Smooth muscle cell (in vitro differentiated cells): ENCODE results near the gene AXDND1. TPM values are rescaled to one million over a fixed set of nuclear protein-coding genes. Genes with fewer than 3 reads are reported as not detected.

ENCODE experiments used
- DNase-seq: peaks from one replicate; lab custom pipeline; 2025; ENCODE audit not compliant: unreplicated experiment; lab: John Stamatoyannopoulos, UW
- H2AFZ ChIP-seq: fragments of 200-600 bp; sonication (generic); 2 replicates; pipeline ENCODE4 v1.6.0; 2016; ENCODE audit warnings: antibody characterized with exemption, low read depth, mild to moderate bottlenecking
- H3F3A ChIP-seq: fragments of 200-600 bp; sonication (generic); 2 replicates; pipeline ENCODE4 v1.6.0; 2017; ENCODE audit warnings: antibody characterized with exemption, low read depth
- H3K27ac ChIP-seq: fragments of 200-600 bp; sonication (generic); 2 replicates; pipeline ENCODE4 v1.5.1; 2016; ENCODE audit warnings: low read depth, mild to moderate bottlenecking
- H3K27me3 ChIP-seq: fragments of 200-600 bp; sonication (generic); 2 replicates; pipeline ENCODE4 v1.6.1; 2016; ENCODE audit warnings: low read depth, mild to moderate bottlenecking
- H3K36me3 ChIP-seq: fragments of 200-600 bp; sonication (generic); 2 replicates; pipeline ENCODE4 v1.5.1; 2016; ENCODE audit warnings: low read depth
- H3K4me1 ChIP-seq: fragments of 200-600 bp; sonication (generic); 2 replicates; pipeline ENCODE4 v1.5.1; 2016; ENCODE audit warnings: low read depth
- H3K4me2 ChIP-seq: fragments of 200-600 bp; sonication (generic); 2 replicates; pipeline ENCODE4 v1.6.0; 2016; ENCODE audit warnings: mild to moderate bottlenecking
- H3K4me3 ChIP-seq: fragments of 200-600 bp; sonication (generic); 2 replicates; pipeline ENCODE4 v1.5.1; 2016; ENCODE audit warnings: mild to moderate bottlenecking
- H3K79me2 ChIP-seq: fragments of 200-600 bp; sonication (generic); 2 replicates; pipeline ENCODE4 v1.6.0; 2016; ENCODE audit warnings: low read depth, mild to moderate bottlenecking
- H3K9ac ChIP-seq: fragments of 200-600 bp; sonication (generic); 2 replicates; pipeline ENCODE4 v1.6.0; 2016; ENCODE audit warnings: low read depth
- H3K9me3 ChIP-seq: fragments of 200-600 bp; sonication (generic); replicated peaks from 2 replicates; pipeline ENCODE4 v1.5.1; 2016; ENCODE audit warnings: low read depth
- H4K20me1 ChIP-seq: fragments of 200-600 bp; sonication (generic); 2 replicates; pipeline ENCODE4 v1.6.0; 2016; ENCODE audit warnings: low read depth
- CTCF ChIP-seq: fragments of 200-600 bp; sonication (generic); IDR thresholded peaks from 2 replicates; pipeline ENCODE4 v1.5.1; 2017; ENCODE audit warnings: borderline replicate concordance, mild to moderate bottlenecking, antibody characterized with exemption; ENCODE audit not compliant: insufficient read depth, poor library complexity, severe bottlenecking
- WGBS: methylation state at CpG from one replicate; pipeline ENCODE4 v1.1.7; 2016; ENCODE audit warnings: low lambda C conversion rate; 5-methylcytosine and 5-hydroxymethylcytosine counted together
- polyA plus RNA-seq: library from polyadenylated mRNA; unstranded; fragments of >200 nt; fragmentation: Nextera tagmentation; extraction: Ambion mirVana; gene quantifications from 2 replicates; pipeline ENCODE4 v1.2.1, GENCODE V29; 2016
- total RNA-seq: library from RNA; depleted of rRNA; stranded (reverse); fragments of >200 nt; gene quantifications from 2 replicates; pipeline ENCODE4 v1.2.3, GENCODE V29; 2014

Gene AXDND1
- total and polyA plus RNA-seq, 2 experiments from 2014 or later = 0.41 TPM; not detected in 1

GRCh38 chr1:179586107-179586823, 220.5 kb downstream of the AXDND1 start:
- H2AFZ ChIP-seq = peak overlapping the region; percentile 79
- peak; percentile 48 for TF ChIP-seq CTCF

GRCh38 chr1:179587336-179587735, 221.6 kb downstream of the AXDND1 start:
- H3K4me3 ChIP-seq = no peak overlapping the region
- no peak overlapping the region for H3K9ac ChIP-seq
- H3K4me1 ChIP-seq = peaks cover 5% of the 10 kb centered on the region
- no peak for TF ChIP-seq CTCF
- H3K27ac ChIP-seq = no peak overlapping the region
- H3K27me3 ChIP-seq = peaks cover 11% of the 10 kb centered on the region
- 98% methylated on average over 6 of the region's 6 CpGs for WGBS
- H3F3A ChIP-seq = no peaks in the 10 kb centered on the region
- no peaks in the 10 kb centered on the region for H4K20me1 ChIP-seq
- H3K9me3 ChIP-seq = no peaks in the 10 kb centered on the region
- H3K4me2 ChIP-seq = no peak overlapping the region
- no peak for DNase-seq
- no peaks in the 10 kb centered on the region for H3K79me2 ChIP-seq
- H2AFZ ChIP-seq = no peak overlapping the region
- no peaks in the 10 kb centered on the region for H3K36me3 ChIP-seq

More at GRCh38 chr1:179586107-179586823, 220.5 kb downstream of the AXDND1 start:
- 11% methylated on average over 45 of the region's 60 CpGs for WGBS
- Histone ChIP-seq H3K36me3 (no peaks in the 10 kb centered on the region), H3K9me3 (no peaks in the 10 kb centered on the region), H3K27me3 (peaks cover 6% of the 10 kb centered on the region), H3K79me2 (no peaks in the 10 kb centered on the region), H3K4me2 (peak overlapping the region; percentile 85), H3K9ac (peak overlapping the region; percentile 32), H4K20me1 (no peaks in the 10 kb centered on the region), H3K4me1 (peaks cover 5% of the 10 kb centered on the region), H3K27ac (no peak overlapping the region), H3F3A (no peaks in the 10 kb centered on the region), H3K4me3 (peak overlapping the region; percentile 56)
- DNase-seq = no peak

- peaks cover 5% of the 10 kb centered on the region for H3K4me1 ChIP-seq
- WGBS = 92% methylated on average over 18 of the region's 18 CpGs
- H3F3A ChIP-seq = no peaks in the 10 kb centered on the region
- H3K27me3 ChIP-seq = peaks cover 23% of the 10 kb centered on the region
- H3K27ac ChIP-seq = no peak overlapping the region
- H3K9me3 ChIP-seq = no peaks in the 10 kb centered on the region
- no peak overlapping the region for H3K4me3 ChIP-seq
- H2AFZ ChIP-seq = no peak overlapping the region
- H4K20me1 ChIP-seq = no peaks in the 10 kb centered on the region
- no peaks in the 10 kb centered on the region for H3K79me2 ChIP-seq
- no peak for TF ChIP-seq CTCF
- H3K9ac ChIP-seq = no peak overlapping the region
- H3K36me3 ChIP-seq = no peaks in the 10 kb centered on the region
- DNase-seq = no peak
- H3K4me2 ChIP-seq = no peak overlapping the region
Observed at GRCh38 chr1:179588425-179589024, 222.8 kb downstream of the AXDND1 start.
